Activated CD4-positive, alpha-beta T cell treated with anti-CD3 and anti-CD28 coated beads for 4 hours (primary cell): ENCODE data around the gene TEX29.

Experiments
- DNase-seq, 2 donors: peaks; one replicate each; pipeline ENCODE4 v3.0.0-alpha.2; 2020

TEX29 gene

DNA sequence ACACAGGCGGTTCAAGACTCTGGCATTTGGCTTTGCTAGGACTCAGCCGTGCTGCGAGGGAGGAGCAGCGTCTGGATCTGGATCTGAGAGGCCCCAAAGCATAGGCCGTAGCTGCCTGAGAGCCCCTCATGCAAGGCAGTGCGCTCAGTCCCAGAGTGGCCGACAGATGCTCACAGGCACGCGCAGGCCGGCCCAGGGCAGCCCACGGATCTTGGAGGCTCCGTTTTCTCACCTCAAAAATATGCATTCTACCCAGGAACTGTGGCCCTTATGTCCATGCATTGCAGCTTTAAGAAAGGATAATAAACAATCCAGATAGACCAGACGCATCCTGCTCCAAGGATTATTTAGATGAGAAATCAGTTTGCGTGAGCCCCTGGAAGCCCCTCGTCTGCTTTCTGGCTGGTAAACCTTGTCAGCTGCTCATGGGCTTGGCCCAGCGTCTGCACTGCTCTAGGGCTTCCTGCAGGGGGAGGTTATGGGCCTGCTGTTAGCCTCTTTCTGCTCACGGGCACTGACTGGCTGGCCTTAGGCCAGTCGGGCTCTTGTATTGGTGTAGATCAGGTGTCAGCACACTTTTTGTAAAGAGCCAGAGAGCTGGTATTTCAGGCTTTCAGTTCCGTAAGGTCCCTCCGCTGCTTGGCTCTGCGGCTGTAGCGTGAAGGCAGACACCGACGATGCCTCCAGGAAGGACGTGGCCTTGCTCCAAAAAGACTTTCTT, 24.2 kb downstream of the TEX29 start:
- no peak for DNase-seq

DNA sequence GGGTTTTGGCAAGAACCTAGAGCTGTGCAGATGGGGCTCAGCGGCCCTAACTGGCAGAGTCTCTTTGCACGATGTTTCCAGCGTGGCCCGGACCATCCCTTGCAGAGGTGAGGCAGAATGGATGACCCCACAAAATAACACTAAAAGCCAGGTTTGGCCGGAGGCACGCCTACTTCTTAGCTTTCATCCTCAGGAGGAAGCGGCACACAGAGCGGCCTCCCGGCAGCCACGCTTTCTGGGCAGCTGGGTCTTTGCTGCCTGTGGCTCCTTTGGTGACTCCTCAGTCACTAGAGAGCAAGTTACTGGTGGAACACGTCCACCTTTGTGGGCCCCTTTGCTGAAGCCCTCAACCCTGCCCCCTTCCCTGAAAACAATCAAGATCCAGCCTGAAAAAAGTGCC, 25.2 kb downstream of the TEX29 start:
- DNase-seq = no peak

DNA sequence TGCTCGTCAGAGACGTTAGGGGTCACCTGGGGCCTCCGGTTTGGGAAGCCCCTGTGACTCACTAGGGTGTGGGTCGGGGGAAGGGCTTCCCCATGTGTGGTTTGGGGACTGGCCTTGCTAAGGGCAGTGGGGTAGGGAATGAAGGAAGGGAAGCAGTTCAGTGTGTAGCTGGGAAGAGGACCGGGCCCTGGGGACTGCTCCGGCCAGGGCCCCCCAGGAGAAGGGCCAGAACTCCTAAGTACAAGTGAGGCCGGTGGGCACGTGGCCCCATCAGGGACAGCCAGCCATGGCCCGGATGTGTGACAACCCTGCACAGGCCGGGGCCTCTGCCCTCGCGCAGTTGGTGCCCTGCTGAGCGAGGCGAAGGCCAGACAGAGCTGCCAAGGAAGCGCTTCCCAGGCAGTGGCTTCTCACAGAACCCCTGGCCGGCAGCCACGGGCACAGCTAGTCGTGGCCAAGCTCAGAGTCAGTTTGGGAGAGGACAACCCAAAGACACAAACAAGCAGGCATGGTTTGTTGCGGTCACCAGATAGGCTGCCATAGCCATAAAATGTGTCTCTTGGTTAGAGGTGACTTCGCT, 25.7 kb downstream of the TEX29 start:
- no peak for DNase-seq

DNA sequence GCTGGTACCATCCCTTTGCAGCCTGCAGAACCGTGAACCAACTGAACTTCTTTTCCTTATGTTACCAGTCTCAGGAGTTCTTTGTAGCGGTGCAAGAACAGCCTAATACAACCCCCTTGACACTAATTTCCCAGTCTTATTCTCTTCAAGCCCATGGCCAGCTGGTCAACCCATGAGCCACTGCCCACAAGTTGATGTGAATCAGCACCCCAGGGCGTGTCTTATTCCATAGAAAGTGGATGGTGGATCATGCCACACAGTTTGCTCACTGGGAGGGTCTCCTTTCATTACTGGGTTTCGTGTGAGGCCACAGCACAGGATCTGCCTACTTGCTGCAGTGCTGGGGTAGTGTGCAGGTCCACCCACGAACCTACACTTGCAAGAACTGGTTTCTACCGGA, 27.0 kb downstream of the TEX29 start:
- DNase-seq = no peak

GRCh38 chr13:111353508-111353907, 33.1 kb downstream of the TEX29 start:
- no peak for DNase-seq

DNA sequence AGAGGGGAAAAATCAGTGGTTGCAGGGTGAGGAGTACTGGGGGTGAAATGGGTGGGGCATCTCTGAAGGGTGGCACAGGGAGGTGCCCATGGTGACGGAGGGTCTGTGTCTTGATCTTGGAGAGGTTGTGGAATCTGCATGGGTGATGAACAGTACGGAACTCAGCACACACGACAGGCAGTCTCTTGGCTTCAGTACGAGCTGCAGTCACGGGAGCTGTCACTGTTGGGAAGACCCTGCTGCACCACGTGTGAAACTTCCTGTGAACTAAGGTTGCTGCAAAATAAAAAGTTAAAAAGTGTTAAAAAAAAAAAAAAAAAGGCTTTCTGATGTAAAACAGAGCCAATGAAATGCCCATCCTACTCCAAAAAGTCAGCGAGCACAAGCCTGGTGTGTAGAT, 34.3 kb downstream of the TEX29 start:
- DNase-seq = no peak

DNA sequence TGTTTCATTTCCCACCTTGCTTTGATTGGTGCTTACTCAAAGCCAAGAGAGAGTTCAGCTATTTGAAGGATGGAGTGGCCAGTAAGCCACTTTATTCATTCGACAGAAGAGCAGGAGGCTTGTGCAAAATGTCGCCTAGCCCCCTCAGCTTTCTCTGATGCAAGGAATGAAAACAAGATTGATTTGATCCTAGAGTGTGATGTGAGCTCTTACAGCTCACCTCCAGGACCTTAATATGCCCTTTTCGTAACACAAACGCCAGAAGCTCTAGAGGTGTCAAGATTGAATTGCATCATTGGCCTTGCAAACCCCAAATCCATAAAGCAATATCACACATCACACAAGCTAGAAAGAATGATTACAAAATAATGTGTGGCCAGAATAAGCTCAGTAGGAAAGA, 36.4 kb downstream of the TEX29 start:
- DNase-seq = no peak

- DNase-seq = no peak
Observed at GRCh38 chr13:111359237-111359915, 38.9 kb downstream of the TEX29 start.

DNA sequence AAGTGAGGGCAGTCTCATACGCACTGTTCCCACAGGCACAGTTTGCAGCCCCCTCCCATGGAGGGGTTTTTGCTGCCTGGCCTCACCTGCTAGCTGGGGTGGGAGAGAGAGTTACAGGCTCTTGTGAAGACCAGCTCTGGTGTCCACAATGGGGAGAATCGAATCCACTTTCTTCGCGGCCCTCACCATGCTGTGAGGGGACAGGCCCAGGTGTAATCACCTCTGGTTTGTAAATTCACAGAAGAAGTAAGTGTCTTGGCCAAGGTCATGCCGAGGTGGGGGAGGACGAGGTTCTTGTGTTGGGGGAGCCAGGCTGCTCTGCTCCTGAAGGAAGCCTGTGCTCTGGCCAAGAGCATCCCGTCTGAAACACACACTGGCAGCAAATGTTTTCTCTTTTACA, 39.5 kb downstream of the TEX29 start:
- DNase-seq = no peak

DNA sequence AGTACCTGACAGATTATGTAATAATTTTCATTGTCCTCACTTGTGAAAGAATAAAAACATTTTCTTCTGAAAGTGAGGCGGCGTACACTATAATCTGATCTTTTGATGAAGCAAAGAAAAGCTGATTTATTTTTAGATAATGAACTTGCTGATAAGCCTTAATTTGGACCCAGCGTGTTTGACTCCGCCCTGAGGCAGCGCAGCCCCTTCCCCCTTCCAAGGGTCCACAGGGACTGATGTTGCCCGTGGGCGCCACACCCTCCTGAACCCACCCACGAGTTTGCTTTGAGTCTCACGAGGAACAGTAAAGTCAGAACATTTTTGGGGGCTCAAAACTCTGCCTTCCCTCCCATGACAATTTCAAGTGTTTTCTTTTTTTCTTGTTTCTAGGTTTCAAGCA, 40.0 kb downstream of the TEX29 start:
- DNase-seq = no peak

GRCh38 chr13:111361046-111361872, 40.8 kb downstream of the TEX29 start:
- no peak for DNase-seq

- no peak for DNase-seq
Observed at GRCh38 chr13:111361873-111362648, 41.6 kb downstream of the TEX29 start.

GRCh38 chr13:111363121-111363520, 42.7 kb downstream of the TEX29 start:
- DNase-seq = no peak

- DNase-seq = no peak
Observed at GRCh38 chr13:111363591-111363990, 43.1 kb downstream of the TEX29 start.

- DNase-seq = no peak
Observed at GRCh38 chr13:111365149-111366005, 44.9 kb downstream of the TEX29 start.

GRCh38 chr13:111367340-111367739, 46.9 kb downstream of the TEX29 start:
- DNase-seq = no peak

- no peak for DNase-seq
Observed at GRCh38 chr13:111368091-111368490, 47.6 kb downstream of the TEX29 start.

- DNase-seq = no peak
Observed at GRCh38 chr13:111370147-111370546, 49.7 kb downstream of the TEX29 start.

DNA sequence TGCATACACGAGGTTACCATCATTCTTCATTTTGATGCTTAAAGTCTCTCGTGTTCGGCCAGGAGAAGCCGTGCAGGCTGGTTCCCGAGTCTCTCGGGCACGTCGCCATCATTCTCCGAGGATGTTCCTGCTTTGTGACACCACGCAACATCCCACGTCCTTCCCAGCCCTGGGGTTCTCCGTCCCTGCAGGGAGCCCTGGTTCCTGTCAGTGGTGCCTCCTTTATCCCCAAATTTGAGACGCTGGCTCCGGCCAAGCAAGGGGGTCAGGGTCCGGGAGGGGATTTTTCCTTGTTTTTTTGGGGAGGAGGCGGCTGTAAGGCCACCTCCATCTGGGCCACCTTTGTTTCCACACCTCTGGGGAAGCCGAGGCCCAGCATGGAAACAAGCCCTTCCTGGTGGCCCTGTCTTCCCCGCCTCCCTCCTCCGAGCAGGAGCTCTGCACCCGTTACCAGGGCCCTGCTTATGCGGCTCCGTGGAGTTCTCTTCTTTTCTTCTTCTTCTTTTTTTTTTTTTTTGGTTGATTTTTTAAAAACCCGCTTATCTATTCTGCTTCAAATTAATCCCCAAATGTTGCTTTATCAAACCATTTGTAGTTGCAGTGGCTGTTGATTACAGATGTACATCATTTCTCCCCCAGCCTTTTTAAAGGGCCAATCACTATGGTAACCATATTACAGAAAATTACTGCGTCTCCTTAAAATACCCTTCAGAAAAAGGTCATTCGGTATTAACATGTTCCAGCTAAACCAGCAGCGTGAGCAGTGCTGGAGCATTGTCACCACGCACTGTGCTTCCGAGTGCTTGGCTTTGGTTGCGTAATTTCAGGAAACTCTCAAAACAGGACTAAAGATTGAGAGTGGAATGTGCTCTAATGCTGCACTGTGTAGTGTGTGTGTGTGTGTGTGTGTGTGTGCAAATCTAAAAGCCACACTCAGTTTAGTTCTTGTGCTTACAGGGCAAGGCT, 50.4 kb downstream of the TEX29 start:
- DNase-seq = no peak

DNA sequence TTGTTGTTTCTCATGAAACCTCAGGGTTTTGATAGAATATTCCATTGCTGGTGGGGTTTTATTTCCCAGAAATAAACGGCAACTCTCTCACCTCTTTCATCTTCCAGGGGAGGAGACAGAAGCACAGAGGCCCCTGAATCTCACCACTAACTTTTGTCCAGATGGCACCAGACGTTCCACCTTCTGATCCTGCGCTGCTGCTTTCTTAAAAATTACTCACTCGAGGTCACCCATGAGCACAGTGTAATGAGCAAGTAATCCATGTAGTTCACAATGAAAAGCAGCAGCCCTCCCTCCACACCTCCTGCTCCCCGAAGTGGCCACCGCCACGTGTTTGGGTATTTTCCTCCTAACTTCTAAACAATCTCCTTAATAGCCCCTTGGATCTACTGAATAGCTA, 51.3 kb downstream of the TEX29 start:
- DNase-seq = no peak
